Skeletal muscle tissue (tissue), 4 donors: Measurements from ENCODE around the gene SLC15A1. TPM values are rescaled to one million over a fixed set of nuclear protein-coding genes. Genes with fewer than 3 reads are reported as not detected.

Experiments
- H3K27ac ChIP-seq: one replicate; pipeline ENCODE4 v1.7.0; 2013; ENCODE audit warnings: mild to moderate bottlenecking, low read depth, low read length, inconsistent platforms
- H3K27me3 ChIP-seq, 3 donors: one replicate each; pipeline ENCODE4 v1.7.0; 2013; ENCODE audit warnings: low read length in 3 of 3; ENCODE audit not compliant: control insufficient read depth in 3 of 3, insufficient read depth in 3 of 3
- H3K36me3 ChIP-seq, 3 donors: one replicate each; pipeline ENCODE4 v1.7.0; 2013; ENCODE audit warnings: low read length in 3 of 3; ENCODE audit not compliant: control insufficient read depth in 3 of 3, insufficient read depth in 3 of 3
- H3K4me1 ChIP-seq, 3 donors: one replicate each; pipeline ENCODE4 v1.7.0; 2013; ENCODE audit warnings: low read length in 3 of 3, mild to moderate bottlenecking in 3 of 3; ENCODE audit not compliant: control insufficient read depth in 3 of 3, insufficient read depth in 3 of 3
- H3K4me3 ChIP-seq, 3 donors: one replicate each; pipeline ENCODE4 v1.7.0; 2013; ENCODE audit warnings: low read length in 3 of 3
- H3K9ac ChIP-seq, 3 donors: one replicate each; pipeline ENCODE4 v1.7.0; 2013; ENCODE audit warnings: low read length in 3 of 3, mild to moderate bottlenecking in 3 of 3, moderate library complexity in 2 of 3, low read depth in 1 of 3
- H3K9me3 ChIP-seq, 3 donors: one replicate each; pipeline ENCODE4 v1.7.0; 2013; ENCODE audit warnings: low read length in 3 of 3; ENCODE audit not compliant: control insufficient read depth in 3 of 3
- total RNA-seq: library from RNA; depleted of rRNA; stranded (reverse); fragments of >200 nt; gene quantifications from one replicate; pipeline ENCODE4 v1.2.3, GENCODE V29; 2014
- donor health status: Osteomylitis.

Gene SLC15A1
- total RNA-seq, 1 donor from 2014 or later, result not detected

- no peak overlapping the region for H3K27ac ChIP-seq
- H3K36me3 ChIP-seq, result no peaks in the 10 kb centered on the region
- H3K4me3 ChIP-seq, result no peak overlapping the region
- H3K4me1 ChIP-seq, result no peaks in the 10 kb centered on the region
- H3K9ac ChIP-seq, result no peak overlapping the region
- H3K9me3 ChIP-seq, result no peaks in the 10 kb centered on the region
- H3K27me3 ChIP-seq, result peaks cover 3 to 7% (median 7%) of the 10 kb centered on the region in 3 donors
Observed at GRCh38 chr13:98782654-98783053, 30.2 kb upstream of the SLC15A1 start.

- H3K27ac ChIP-seq, result no peak overlapping the region
- no peak overlapping the region for H3K4me3 ChIP-seq
- peaks cover 3 to 7% (median 7%) of the 10 kb centered on the region in 3 donors for H3K27me3 ChIP-seq
- H3K36me3 ChIP-seq, result no peaks in the 10 kb centered on the region
- H3K9ac ChIP-seq, result no peak overlapping the region
- no peaks in the 10 kb centered on the region for H3K4me1 ChIP-seq
- no peaks in the 10 kb centered on the region for H3K9me3 ChIP-seq
Observed at GRCh38 chr13:98781905-98782304, 29.4 kb upstream of the SLC15A1 start.

- no peak overlapping the region for H3K4me3 ChIP-seq
- H3K9me3 ChIP-seq, result no peaks in the 10 kb centered on the region
- H3K27ac ChIP-seq, result no peak overlapping the region
- no peaks in the 10 kb centered on the region for H3K4me1 ChIP-seq
- H3K36me3 ChIP-seq, result no peaks in the 10 kb centered on the region
- peaks cover 3 to 7% (median 7%) of the 10 kb centered on the region in 3 donors for H3K27me3 ChIP-seq
- H3K9ac ChIP-seq, result no peak overlapping the region
Observed at GRCh38 chr13:98781470-98781869, 29.0 kb upstream of the SLC15A1 start.

GRCh38 chr13:98781045-98781444 lies 28.6 kb upstream of the SLC15A1 start:
- H3K4me3 ChIP-seq, result no peak overlapping the region
- H3K27ac ChIP-seq, result no peak overlapping the region
- H3K36me3 ChIP-seq, result no peaks in the 10 kb centered on the region
- H3K9ac ChIP-seq, result no peak overlapping the region
- H3K27me3 ChIP-seq, result peaks cover 3 to 7% (median 7%) of the 10 kb centered on the region in 3 donors
- no peaks in the 10 kb centered on the region for H3K4me1 ChIP-seq
- no peaks in the 10 kb centered on the region for H3K9me3 ChIP-seq

- Histone ChIP-seq H3K36me3 (no peaks in the 10 kb centered on the region), H3K27ac (no peak overlapping the region), H3K27me3 (peaks cover 2 to 7% (median 7%) of the 10 kb centered on the region in 3 donors)
Observed at GRCh38 chr13:98780451-98780850, 28.0 kb upstream of the SLC15A1 start.

GRCh38 chr13:98779695-98780094 lies 27.2 kb upstream of the SLC15A1 start:
- Histone ChIP-seq H3K9me3 (no peaks in the 10 kb centered on the region), H3K27ac (no peak overlapping the region), H3K36me3 (no peaks in the 10 kb centered on the region), H3K27me3 (peaks cover 0 to 7% (median 7%) of the 10 kb centered on the region in 3 donors), H3K4me1 (no peaks in the 10 kb centered on the region), H3K4me3 (no peak overlapping the region), H3K9ac (no peak overlapping the region)

More at GRCh38 chr13:98780451-98780850, 28.0 kb upstream of the SLC15A1 start:
- Histone ChIP-seq H3K4me1 (no peaks in the 10 kb centered on the region), H3K4me3 (no peak overlapping the region), H3K9ac (no peak overlapping the region), H3K9me3 (no peaks in the 10 kb centered on the region)

- Histone ChIP-seq H3K36me3 (no peaks in the 10 kb centered on the region), H3K4me3 (no peak overlapping the region), H3K9me3 (no peaks in the 10 kb centered on the region)
Observed at GRCh38 chr13:98778749-98779148, 26.3 kb upstream of the SLC15A1 start.

GRCh38 chr13:98776644-98777043 lies 24.2 kb upstream of the SLC15A1 start:
- Histone ChIP-seq H3K27me3 (peaks cover 0 to 7% (median 6%) of the 10 kb centered on the region in 3 donors), H3K9me3 (no peaks in the 10 kb centered on the region), H3K27ac (no peak overlapping the region)

More at GRCh38 chr13:98778749-98779148, 26.3 kb upstream of the SLC15A1 start:
- Histone ChIP-seq H3K4me1 (no peaks in the 10 kb centered on the region), H3K27ac (no peak overlapping the region), H3K27me3 (peaks cover 0 to 7% (median 7%) of the 10 kb centered on the region in 3 donors), H3K9ac (no peak overlapping the region)

GRCh38 chr13:98775844-98776598 lies 23.5 kb upstream of the SLC15A1 start:
- Histone ChIP-seq H3K4me3 (no peak overlapping the region), H3K4me1 (no peaks in the 10 kb centered on the region), H3K36me3 (no peaks in the 10 kb centered on the region), H3K9ac (no peak overlapping the region), H3K27ac (no peak overlapping the region), H3K9me3 (no peaks in the 10 kb centered on the region), H3K27me3 (peaks cover 0 to 1% (median 0%) of the 10 kb centered on the region in 3 donors)

More at GRCh38 chr13:98776644-98777043, 24.2 kb upstream of the SLC15A1 start:
- H3K4me3 ChIP-seq, result no peak overlapping the region
- no peak overlapping the region for H3K9ac ChIP-seq
- no peaks in the 10 kb centered on the region for H3K36me3 ChIP-seq
- H3K4me1 ChIP-seq, result no peaks in the 10 kb centered on the region

- H3K9ac ChIP-seq, result no peak overlapping the region
- H3K4me3 ChIP-seq, result no peak overlapping the region
- H3K9me3 ChIP-seq, result peaks cover 0 to 2% (median 0%) of the 10 kb centered on the region in 3 donors
- no peaks in the 10 kb centered on the region for H3K36me3 ChIP-seq
- no peaks in the 10 kb centered on the region for H3K27me3 ChIP-seq
- H3K4me1 ChIP-seq, result no peaks in the 10 kb centered on the region
- no peak overlapping the region for H3K27ac ChIP-seq
Observed at GRCh38 chr13:98775386-98775785, 22.9 kb upstream of the SLC15A1 start.
